C4-2B (cell line): ENCODE measurements around the gene ARSB.
A peak's percentile ranks its signal among the peaks of the same experiment; 100 is the strongest.
"Not testable (repeated sequence)": the region's sequence is repeated elsewhere in the genome, so short reads cannot be mapped to it uniquely, and the experiment has no call there.

Experiments
- H3K27ac ChIP-seq: fragments of 450-650 bp; 2 replicates; pipeline ENCODE4 v1.5.1; 2017
- ZFX ChIP-seq: fragments of 450-650 bp; IDR thresholded peaks from 2 replicates; pipeline ENCODE4 v1.6.1; 2017
- TF ChIP-seq, protein P1 (sequence below): fragments of 450-650 bp; conservative IDR thresholded peaks from 2 replicates; pipeline ENCODE4 v1.5.1; 2017; ENCODE audit warnings: mild to moderate bottlenecking

ARSB gene

DNA sequence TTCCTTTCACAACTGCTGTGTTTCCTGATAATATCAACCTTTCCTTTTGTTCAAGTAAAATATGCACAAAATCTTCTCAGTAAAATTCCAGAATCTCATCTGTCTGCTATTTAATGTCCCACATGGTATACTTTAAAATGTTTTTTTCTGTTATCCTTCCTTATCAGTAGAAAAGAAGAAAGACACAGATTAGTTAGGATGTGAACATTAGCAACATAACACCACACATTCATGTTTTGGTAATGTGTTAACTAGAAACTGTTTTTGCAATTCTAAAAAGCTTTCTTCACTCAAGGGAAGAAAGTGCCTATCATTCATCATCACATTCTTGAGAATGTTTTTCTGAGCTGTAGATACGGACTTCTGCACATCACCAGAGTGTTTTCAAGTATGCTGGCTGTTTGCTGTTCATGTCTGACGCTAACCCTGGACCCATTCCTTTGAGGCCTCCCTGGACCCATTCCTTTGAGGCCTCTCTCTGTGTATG is 10.5 kb upstream of the ARSB start:
- H3K27ac ChIP-seq: no peak overlapping the region

DNA sequence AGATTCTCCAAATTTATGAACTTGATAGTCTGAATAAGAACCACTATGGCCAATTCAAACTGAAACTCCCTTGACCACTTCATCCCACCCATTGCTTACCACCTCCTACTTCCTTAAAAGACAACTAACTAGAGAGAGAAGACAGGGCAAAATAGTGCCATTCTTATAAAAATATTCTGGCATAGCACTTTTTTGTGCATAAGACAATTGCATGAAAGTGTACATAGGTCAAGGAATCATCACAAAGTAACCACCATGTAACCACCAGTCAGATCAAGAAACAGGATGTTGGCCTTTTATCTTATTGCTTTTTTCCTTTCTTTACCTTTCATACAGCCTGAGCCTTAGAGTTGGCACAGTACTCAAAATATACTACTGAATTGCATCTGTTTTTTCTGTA is 8.1 kb upstream of the ARSB start:
- TF ChIP-seq, protein P1, sequence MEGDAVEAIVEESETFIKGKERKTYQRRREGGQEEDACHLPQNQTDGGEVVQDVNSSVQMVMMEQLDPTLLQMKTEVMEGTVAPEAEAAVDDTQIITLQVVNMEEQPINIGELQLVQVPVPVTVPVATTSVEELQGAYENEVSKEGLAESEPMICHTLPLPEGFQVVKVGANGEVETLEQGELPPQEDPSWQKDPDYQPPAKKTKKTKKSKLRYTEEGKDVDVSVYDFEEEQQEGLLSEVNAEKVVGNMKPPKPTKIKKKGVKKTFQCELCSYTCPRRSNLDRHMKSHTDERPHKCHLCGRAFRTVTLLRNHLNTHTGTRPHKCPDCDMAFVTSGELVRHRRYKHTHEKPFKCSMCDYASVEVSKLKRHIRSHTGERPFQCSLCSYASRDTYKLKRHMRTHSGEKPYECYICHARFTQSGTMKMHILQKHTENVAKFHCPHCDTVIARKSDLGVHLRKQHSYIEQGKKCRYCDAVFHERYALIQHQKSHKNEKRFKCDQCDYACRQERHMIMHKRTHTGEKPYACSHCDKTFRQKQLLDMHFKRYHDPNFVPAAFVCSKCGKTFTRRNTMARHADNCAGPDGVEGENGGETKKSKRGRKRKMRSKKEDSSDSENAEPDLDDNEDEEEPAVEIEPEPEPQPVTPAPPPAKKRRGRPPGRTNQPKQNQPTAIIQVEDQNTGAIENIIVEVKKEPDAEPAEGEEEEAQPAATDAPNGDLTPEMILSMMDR: no peak
- no peak overlapping the region for H3K27ac ChIP-seq

More for the DNA sequence above, 10.5 kb upstream of the ARSB start:
- no peak for TF ChIP-seq ZFX
- TF ChIP-seq, protein P1: no peak

DNA sequence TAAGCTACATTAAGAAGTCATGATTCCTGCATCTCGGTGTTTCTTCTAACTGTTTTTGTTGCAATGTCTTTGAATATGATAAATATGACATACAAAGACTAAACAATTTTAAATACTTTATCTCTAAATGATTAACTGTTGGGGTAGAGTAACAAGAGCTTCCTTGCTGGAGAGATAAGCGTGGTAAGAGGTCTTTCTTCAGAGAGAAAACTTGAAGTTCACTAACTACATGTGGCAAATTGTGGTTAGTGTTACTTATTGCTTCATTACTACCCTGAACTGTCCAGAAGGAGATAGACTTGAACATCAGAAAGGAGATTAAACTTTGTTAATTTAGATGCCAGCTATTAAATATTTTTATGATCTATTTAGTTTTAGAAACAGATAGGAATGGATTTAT is 7.0 kb upstream of the ARSB start:
- TF ChIP-seq, protein P1: no peak
- TF ChIP-seq ZFX: no peak
- no peak overlapping the region for H3K27ac ChIP-seq

DNA sequence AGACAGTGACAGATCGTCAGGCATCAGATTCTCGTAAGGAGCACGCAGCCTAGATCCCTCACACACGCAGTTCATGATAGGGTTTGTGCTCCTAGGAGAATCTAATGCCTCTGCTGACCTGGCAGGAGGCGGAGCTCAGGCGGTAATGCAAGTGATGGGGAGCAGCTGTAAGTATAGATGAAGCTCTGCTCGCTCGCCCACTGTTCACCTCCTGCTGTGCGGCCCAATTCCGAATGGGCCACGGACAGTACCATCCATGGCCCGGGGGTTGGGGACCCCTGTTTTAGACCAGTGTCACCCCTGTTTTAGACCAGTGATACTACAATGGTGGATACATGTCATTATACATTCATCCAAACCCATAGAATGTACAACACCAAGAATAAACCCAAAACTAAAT is 4.0 kb upstream of the ARSB start:
- TF ChIP-seq ZFX: no peak
- no peak overlapping the region for H3K27ac ChIP-seq

DNA sequence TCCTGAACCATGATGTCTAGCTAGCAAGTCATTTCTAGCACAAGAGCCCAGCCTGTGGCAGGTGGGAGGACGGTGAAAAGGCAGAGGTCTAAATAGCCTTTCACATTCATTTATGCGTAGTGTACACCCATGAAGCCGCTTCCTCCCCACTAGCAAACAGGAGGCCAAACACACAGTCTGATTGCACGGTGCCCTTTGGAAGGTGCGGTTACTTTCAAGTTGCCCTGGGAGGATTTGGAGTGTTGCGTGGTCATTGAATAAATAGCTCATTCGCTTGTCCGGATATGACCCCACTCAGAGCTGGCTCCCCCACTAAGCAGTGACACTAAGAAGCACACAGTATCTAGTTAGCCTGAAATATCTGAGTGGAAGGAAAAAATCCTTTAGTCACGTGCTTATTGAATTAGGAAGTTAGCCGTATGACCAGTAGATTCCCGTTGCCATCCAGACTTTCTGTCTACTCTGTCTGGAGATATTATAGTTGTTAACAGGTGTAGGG is 664 bp upstream of the ARSB start:
- TF ChIP-seq ZFX: no peak
- TF ChIP-seq, protein P1: no peak
- no peak overlapping the region for H3K27ac ChIP-seq

DNA sequence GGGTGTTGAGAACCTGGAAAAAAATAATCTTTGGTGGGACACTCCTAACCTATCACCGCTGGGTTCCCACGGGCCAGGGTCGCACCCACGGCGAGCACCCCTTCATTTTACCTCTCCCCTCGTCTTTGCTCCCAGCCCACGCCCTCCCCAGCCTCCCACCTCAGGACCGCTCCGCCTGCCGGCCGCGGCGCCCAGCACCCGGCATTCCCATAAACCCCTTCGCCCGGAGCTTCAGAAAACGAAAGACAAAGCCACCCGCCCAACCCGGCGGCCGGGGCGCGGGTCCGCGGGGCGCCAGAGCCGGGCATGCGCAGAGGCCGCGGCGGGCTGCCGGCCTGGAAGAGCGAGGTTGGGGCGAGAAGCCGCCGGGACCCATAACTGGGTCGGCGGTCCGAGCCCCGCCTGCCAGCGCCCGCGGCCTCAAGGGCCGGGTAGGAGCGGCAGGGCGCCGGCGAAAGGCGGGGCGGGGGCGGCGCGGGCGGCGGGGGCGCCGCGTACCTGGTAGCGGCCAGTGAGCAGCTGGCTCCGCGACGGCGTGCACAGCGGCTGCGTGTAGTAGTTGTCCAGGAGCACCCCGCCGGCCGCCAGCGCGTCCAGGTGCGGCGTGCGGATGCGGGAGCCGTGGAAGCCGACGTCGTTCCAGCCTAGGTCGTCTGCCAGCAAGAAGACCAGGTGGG is 533 bp downstream of the ARSB start:
- H3K27ac ChIP-seq: peak overlapping the region; percentile 89
- TF ChIP-seq, protein P1: peak; percentile 34
- TF ChIP-seq ZFX: no peak

DNA sequence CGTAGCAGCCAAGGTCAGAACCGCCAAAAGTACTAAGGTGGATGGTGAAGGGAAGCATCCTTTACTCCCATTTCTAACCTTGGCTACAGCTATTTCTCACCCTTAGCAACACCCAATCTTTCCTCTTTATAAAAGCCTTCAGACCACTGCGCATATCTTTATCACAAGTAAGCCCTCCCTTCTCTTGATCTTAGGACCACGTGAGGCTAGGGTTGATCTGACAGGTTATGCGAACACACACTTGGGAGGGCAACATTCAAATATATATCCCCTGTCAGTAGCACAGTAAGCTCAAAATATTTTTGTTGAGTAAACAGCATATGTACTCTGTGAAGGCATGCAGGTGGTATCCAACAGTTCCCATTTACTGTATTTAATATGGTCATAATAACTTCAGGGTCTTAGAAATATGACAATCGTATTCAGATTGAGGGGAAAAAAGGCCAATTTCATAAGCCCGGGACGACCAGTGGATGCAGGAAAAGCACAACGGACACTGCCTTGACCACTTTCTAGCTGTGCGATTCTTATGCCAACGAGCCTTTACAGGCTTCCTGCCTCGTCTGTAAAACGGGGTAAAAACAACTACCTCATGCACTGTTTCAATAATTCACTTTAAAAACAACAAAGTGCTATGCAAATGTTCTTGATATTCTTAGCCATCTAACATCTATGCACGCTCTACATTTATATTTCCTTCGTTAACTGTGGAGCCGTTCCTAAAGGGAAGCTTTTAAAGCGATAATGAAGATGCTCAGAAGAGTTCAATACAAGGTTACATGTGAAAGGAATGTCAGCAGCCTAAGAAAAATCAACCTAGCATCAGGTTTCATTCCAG is 1.3 kb downstream of the ARSB start:
- peak overlapping the region; percentile 89 for H3K27ac ChIP-seq
- TF ChIP-seq, protein P1: no peak

DNA sequence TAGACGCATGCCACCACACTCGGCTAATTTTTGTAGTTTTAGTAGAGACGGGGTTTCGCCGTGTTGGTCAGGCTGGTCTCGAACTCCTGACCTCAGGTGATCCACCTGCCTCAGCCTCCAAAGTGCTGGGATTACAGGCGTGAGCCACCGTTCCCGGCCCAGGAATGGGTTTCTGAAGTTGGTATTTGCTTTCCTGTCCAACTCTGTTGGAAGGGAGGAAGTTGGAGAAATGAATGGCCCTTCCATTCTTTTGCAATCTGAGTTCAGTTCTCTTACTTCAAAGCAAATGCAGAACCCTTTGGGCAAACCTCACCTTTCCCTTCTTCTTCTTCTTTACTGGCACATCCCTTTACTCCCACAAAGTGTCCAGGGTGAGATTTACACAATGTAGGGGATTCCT is 1.9 kb downstream of the ARSB start:
- not testable (repeated sequence) for H3K27ac ChIP-seq
